ENCODE results near the gene DUSP7. TPM values are rescaled to one million over a fixed set of nuclear protein-coding genes. Genes with fewer than 3 reads are reported as not detected.

The DUSP7 gene
- polyA plus RNA-seq, 1 of the 3 experiments (the other 2 are of a cell fraction) = 25.8 TPM

DNA sequence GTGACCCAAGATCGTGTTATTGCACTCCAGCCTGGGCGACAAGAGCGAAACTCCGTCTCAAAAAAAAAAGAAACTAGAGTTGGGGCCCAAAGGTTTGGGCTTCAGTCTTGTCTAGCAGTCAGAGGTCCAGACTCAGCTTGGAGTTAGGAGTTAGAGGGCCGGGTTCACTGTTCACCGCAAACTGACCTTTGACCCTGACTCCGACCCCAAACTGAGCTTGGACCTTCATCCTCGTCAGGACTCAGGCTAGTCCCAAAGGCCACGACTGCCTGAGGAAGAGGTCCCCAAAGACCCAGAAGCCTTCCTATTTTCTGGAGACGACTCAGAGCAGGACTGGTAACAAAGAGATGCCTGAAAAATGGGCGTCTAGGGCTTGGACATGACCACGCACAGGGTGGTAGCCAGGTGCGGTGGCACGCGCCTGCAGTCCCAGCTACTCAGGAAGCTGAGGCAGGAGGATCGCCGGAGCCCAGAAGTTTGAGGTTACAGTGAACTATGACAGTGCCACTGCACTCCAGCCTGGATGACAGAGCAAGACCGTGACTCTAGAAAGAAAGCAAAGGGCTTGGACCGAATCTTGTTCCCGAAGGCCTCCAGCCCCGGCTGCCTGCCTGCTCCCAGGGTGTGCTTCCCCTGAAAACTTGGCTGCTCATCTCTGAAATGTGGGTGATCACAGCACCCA lies 37.9 kb downstream of the DUSP7 start:
- no peaks in the 10 kb centered on the region for H3K36me3 ChIP-seq (replicated peaks in 1 of 2; ENCODE audit: control insufficient read depth in 1 of 2, insufficient read depth in 2 of 2, low read length in 1 of 2)
- no peak overlapping the region for H3K4me3 ChIP-seq (ENCODE audit: low read depth in 2 of 2, low read length in 1 of 2)
- POLR2A ChIA-PET = interaction anchor here (0.9 kb wide), 1 partner anchor 23 kb away, joined by 3 read pairs; the partner anchor contains the start of gene RPL29
- no peaks in the 10 kb centered on the region for H3K79me2 ChIP-seq (ENCODE audit: insufficient read depth)
- no peaks in the 10 kb centered on the region for H3K9me3 ChIP-seq
- peak overlapping the region in 1 of 2 experiments; percentile 88; a peak in 1 of 4 replicates for H3K27ac ChIP-seq (ENCODE audit: low read depth in 2 of 2, low read length in 1 of 2)
- H2AFZ ChIP-seq (ENCODE audit: low read depth) = no peak overlapping the region
- 92% methylated on average over 21 of the region's 21 CpGs for WGBS (ENCODE audit: low lambda C conversion rate)
- TF ChIP-seq, protein P1, sequence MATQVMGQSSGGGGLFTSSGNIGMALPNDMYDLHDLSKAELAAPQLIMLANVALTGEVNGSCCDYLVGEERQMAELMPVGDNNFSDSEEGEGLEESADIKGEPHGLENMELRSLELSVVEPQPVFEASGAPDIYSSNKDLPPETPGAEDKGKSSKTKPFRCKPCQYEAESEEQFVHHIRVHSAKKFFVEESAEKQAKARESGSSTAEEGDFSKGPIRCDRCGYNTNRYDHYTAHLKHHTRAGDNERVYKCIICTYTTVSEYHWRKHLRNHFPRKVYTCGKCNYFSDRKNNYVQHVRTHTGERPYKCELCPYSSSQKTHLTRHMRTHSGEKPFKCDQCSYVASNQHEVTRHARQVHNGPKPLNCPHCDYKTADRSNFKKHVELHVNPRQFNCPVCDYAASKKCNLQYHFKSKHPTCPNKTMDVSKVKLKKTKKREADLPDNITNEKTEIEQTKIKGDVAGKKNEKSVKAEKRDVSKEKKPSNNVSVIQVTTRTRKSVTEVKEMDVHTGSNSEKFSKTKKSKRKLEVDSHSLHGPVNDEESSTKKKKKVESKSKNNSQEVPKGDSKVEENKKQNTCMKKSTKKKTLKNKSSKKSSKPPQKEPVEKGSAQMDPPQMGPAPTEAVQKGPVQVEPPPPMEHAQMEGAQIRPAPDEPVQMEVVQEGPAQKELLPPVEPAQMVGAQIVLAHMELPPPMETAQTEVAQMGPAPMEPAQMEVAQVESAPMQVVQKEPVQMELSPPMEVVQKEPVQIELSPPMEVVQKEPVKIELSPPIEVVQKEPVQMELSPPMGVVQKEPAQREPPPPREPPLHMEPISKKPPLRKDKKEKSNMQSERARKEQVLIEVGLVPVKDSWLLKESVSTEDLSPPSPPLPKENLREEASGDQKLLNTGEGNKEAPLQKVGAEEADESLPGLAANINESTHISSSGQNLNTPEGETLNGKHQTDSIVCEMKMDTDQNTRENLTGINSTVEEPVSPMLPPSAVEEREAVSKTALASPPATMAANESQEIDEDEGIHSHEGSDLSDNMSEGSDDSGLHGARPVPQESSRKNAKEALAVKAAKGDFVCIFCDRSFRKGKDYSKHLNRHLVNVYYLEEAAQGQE (IDR thresholded peaks at IDR 0.05; ENCODE audit: low read depth, low read length) = no peak
- TF ChIP-seq TEAD4 (IDR thresholded peaks at IDR 0.05; ENCODE audit: borderline replicate concordance, insufficient read depth) (no peak), GABPA (IDR thresholded peaks at IDR 0.05; ENCODE audit: low read depth) (no peak), CHD2 (IDR thresholded peaks at IDR 0.05; ENCODE audit: low read length, partially characterized antibody) (no peak), SIN3A (IDR thresholded peaks at IDR 0.05; ENCODE audit: borderline replicate concordance, low read depth, low read length) (no peak)
- no peak overlapping the region for H3K9ac ChIP-seq
- H3F3A ChIP-seq (replicated peaks; ENCODE audit: insufficient read depth) = peaks cover 3% of the 10 kb centered on the region
- peaks cover 20 to 81% of the 10 kb centered on the region in 2 experiments; a peak in 2 of 4 replicates for H3K4me1 ChIP-seq (ENCODE audit: control insufficient read depth in 1 of 2, insufficient read depth in 2 of 2, low read depth in 1 of 2, low read length in 1 of 2)
- H3K9me2 ChIP-seq = no peaks in the 10 kb centered on the region
- no peak overlapping the region for H3K4me2 ChIP-seq
- CTCF ChIA-PET = interaction anchor here (1.6 to 24.7 kb wide), 4 partner anchors 10 to 105 kb away, joined by 5 to 983 read pairs (median 82); partner anchors contain the start of gene DUSP7
- no peaks in the 10 kb centered on the region for H3K27me3 ChIP-seq (ENCODE audit: insufficient read depth)
- H4K20me1 ChIP-seq (ENCODE audit: insufficient read depth) = no peaks in the 10 kb centered on the region
- DNase-seq = no peak

DNA sequence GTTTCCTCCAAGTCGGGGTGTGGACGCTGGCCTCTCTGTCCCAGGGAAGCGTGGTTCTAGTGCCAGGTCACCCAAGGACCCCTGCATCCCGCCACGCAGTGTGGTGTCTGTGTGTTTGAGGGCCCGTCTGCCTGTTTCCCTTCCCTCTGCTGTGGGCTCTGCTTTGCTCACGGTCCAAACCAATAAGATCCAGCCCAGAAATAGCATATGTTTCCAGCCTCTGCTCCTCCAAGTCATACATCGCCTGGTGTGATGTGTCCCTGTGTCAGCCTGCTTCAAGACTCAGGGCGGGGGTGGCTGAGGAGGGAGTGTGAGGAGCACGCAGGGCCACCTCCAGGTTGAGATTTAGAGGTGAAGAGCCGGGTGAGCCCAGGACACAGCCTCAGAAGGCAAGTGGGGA lies 38.8 kb downstream of the DUSP7 start:
- no peak for TF ChIP-seq NRF1 (IDR thresholded peaks at IDR 0.05; ENCODE audit: low read depth, low read length)
- TF ChIP-seq, protein P2, sequence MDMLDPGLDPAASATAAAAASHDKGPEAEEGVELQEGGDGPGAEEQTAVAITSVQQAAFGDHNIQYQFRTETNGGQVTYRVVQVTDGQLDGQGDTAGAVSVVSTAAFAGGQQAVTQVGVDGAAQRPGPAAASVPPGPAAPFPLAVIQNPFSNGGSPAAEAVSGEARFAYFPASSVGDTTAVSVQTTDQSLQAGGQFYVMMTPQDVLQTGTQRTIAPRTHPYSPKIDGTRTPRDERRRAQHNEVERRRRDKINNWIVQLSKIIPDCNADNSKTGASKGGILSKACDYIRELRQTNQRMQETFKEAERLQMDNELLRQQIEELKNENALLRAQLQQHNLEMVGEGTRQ (IDR thresholded peaks at IDR 0.05; ENCODE audit: borderline replicate concordance, low read depth, low read length) = no peak
- TF ChIP-seq EP300 (IDR thresholded peaks at IDR 0.05; ENCODE audit: borderline replicate concordance in 1 of 2, low read depth in 1 of 2, low read length in 1 of 2) = no peak
- no peak for TF ChIP-seq GABPA (IDR thresholded peaks at IDR 0.05; ENCODE audit: low read depth)
- TF ChIP-seq SMC3 (IDR thresholded peaks at IDR 0.05; ENCODE audit: low read depth, low read length) = no peak
- TF ChIP-seq, protein P3, sequence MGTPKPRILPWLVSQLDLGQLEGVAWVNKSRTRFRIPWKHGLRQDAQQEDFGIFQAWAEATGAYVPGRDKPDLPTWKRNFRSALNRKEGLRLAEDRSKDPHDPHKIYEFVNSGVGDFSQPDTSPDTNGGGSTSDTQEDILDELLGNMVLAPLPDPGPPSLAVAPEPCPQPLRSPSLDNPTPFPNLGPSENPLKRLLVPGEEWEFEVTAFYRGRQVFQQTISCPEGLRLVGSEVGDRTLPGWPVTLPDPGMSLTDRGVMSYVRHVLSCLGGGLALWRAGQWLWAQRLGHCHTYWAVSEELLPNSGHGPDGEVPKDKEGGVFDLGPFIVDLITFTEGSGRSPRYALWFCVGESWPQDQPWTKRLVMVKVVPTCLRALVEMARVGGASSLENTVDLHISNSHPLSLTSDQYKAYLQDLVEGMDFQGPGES (IDR thresholded peaks at IDR 0.05; ENCODE audit: low read depth, low read length) = no peak
- no peak for TF ChIP-seq SIN3A (IDR thresholded peaks at IDR 0.05; ENCODE audit: borderline replicate concordance, low read depth, low read length)
- Histone ChIP-seq H3F3A (replicated peaks; ENCODE audit: insufficient read depth) (peaks cover 3% of the 10 kb centered on the region), H3K27me3 (ENCODE audit: insufficient read depth) (no peaks in the 10 kb centered on the region), H3K36me3 (replicated peaks in 1 of 2; ENCODE audit: control insufficient read depth in 1 of 2, insufficient read depth in 2 of 2, low read length in 1 of 2) (no peaks in the 10 kb centered on the region), H3K79me2 (ENCODE audit: insufficient read depth) (no peaks in the 10 kb centered on the region), H3K4me1 (ENCODE audit: control insufficient read depth in 1 of 2, insufficient read depth in 2 of 2, low read depth in 1 of 2, low read length in 1 of 2) (peaks cover 12 to 81% of the 10 kb centered on the region in 2 experiments; a peak in 2 of 4 replicates), H3K4me2 (no peak overlapping the region), H3K27ac (ENCODE audit: low read depth in 2 of 2, low read length in 1 of 2) (peak overlapping the region in 1 of 2 experiments; percentile 98; a peak in 2 of 4 replicates), H3K9ac (no peak overlapping the region), H4K20me1 (ENCODE audit: insufficient read depth) (no peaks in the 10 kb centered on the region), H2AFZ (ENCODE audit: low read depth) (no peak overlapping the region), H3K9me3 (no peaks in the 10 kb centered on the region), H3K9me2 (no peaks in the 10 kb centered on the region), H3K4me3 (ENCODE audit: low read depth in 2 of 2, low read length in 1 of 2) (no peak overlapping the region)
- 91% methylated on average over 5 of the region's 11 CpGs for WGBS (ENCODE audit: low lambda C conversion rate)
- ChIA-PET CTCF (interaction anchor here (1.7 to 24.7 kb wide), 3 partner anchors 13 to 106 kb away, joined by 5 to 983 read pairs (median 159); partner anchors contain the start of gene DUSP7), POLR2A (interaction anchor here (0.6 kb wide), 1 partner anchor 11 kb away, joined by 3 read pairs; no protein-coding TSS in a partner anchor)
- no peak for DNase-seq
